ENCODE data around the gene HORMAD1.

GRCh38 chr1:150674881-150675280 lies 45.8 kb downstream of the HORMAD1 start:
- TF ChIP-seq CTCF (IDR thresholded peaks at IDR 0.05; ENCODE audit: control extremely low read depth in 1 of 3, insufficient read depth in 1 of 3, low read depth in 1 of 3, low read length in 3 of 3) (no peak), CEBPB (IDR thresholded peaks at IDR 0.05; ENCODE audit: low read depth, low read length) (no peak)

Measured in H1 (cell line).